Upper lobe of left lung (tissue), 6 donors: ENCODE results near the gene RAI1. TPM values are rescaled to one million over a fixed set of nuclear protein-coding genes. Genes with fewer than 3 reads are reported as not detected.

ENCODE experiments used
- ATAC-seq, 2 donors: fragments of 200-7000 bp; cut with Tn5 transposase; one replicate each; pipeline ENCODE4 v1.9.1; 2022; ENCODE audit warnings: mild to moderate bottlenecking in 2 of 2, moderate library complexity in 2 of 2; ENCODE audit not compliant: low FRiP score in 2 of 2
- DNase-seq, 2 donors: peaks; one replicate each; pipeline ENCODE4 v3.0.0-alpha.2; 2019 to 2020
- H3K27ac ChIP-seq, 4 donors: fragments of 200-600 bp; sonication (generic); one replicate each; pipeline ENCODE4 v1.5.1; 2016 to 2019
- H3K27me3 ChIP-seq, 4 donors: fragments of 200-600 bp; sonication (generic); one replicate each; pipeline ENCODE4 v1.5.1; 2017 to 2019
- H3K36me3 ChIP-seq, 4 donors: fragments of 200-600 bp; sonication (generic); one replicate each; pipeline ENCODE4 v1.5.1; 2016 to 2019
- H3K4me1 ChIP-seq, 4 donors: fragments of 200-600 bp; sonication (generic); one replicate each; pipeline ENCODE4 v1.5.1; 2018 to 2019
- H3K4me3 ChIP-seq, 4 donors: fragments of 200-600 bp; sonication (generic); one replicate each; pipeline ENCODE4 v1.5.1; 2017 to 2019; ENCODE audit warnings: mild to moderate bottlenecking in 2 of 4, moderate library complexity in 1 of 4
- H3K9me3 ChIP-seq, 4 donors: fragments of 200-600 bp; sonication (generic); one replicate each; pipeline ENCODE4 v1.5.1; 2018 to 2019
- EP300 ChIP-seq, 4 donors: sonication (generic); formaldehyde crosslinking; IDR thresholded peaks; one replicate each; pipeline ENCODE4 v1.5.1; 2017; ENCODE audit warnings: antibody characterized with exemption in 4 of 4, control low read depth in 2 of 4
- POLR2A ChIP-seq, 4 donors: fragments of 450-650 bp; IDR thresholded peaks; one replicate each; pipeline ENCODE4 v1.5.1; 2016 to 2017; ENCODE audit warnings: antibody characterized with exemption in 4 of 4, mild to moderate bottlenecking in 2 of 4
- POLR2AphosphoS5 ChIP-seq, 2 donors: sonication (generic); formaldehyde crosslinking; IDR thresholded peaks; one replicate each; pipeline ENCODE4 v1.5.1; 2017; ENCODE audit warnings: antibody characterized with exemption in 2 of 2
- WGBS, 2 donors: methylation state at CpG; one replicate each; pipeline ENCODE4 v1.1.5; 2017 to 2018; 5-methylcytosine and 5-hydroxymethylcytosine counted together
- total RNA-seq, 6 donors: library from RNA; depleted of rRNA in 4 of 6; stranded (reverse); fragments of >200 nt in 4 of 6; gene quantifications; one replicate each; pipeline versions ENCODE4 v1.1.0 to v1.2.1, GENCODE V29; 2016 to 2021
- TF ChIP-seq, protein P1 (sequence below), 6 experiments: fragments of 450-650 bp in 4 of 6; fragments of 200-600 bp in 2 of 6; sonication (generic) in 2 of 6; IDR thresholded peaks; one replicate each; pipeline ENCODE4 v1.5.1; 2016 to 2019; ENCODE audit warnings: antibody characterized with exemption in 6 of 6
- donor health status: DM: no; HTN: no; CAD: no; lungs with moderate emphysema.
- donor health status: DM: no; HTN: yes; CAD: no; lungs with severe emphysema.

RAI1 gene
- total RNA-seq, 6 donors from 2014 or later, result 33.8 to 76.6 (median 41.2) TPM

DNA sequence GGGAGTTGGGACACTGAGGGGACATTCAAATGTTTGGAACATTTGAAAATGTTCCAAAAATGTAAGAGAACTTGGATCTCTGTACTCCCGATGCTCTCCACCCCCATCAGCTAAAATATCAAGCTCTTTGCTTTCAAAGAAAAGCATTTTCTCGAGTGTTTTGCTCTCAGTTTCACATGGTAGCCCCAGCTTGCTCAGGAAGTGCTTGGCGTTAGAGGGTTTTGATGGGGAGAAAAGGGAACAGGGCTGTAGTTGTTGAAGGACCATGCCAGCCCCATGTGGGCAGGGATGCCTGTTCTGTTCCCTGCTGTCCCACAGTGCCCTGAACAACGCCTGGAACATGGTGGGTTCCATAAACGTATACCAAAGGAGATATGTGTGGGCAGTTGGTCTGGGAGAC lies 37.0 kb downstream of the RAI1 start:
- Histone ChIP-seq H3K27ac (no peak overlapping the region), H3K36me3 (no peaks in the 10 kb centered on the region), H3K4me1 (peaks cover 29 to 36% (median 32%) of the 10 kb centered on the region in 4 donors), H3K9me3 (no peaks in the 10 kb centered on the region), H3K4me3 (no peak overlapping the region), H3K27me3 (no peaks in the 10 kb centered on the region)
- 74 to 77% methylated on average over 5 of the region's 5 CpGs for WGBS, 2 donors
- TF ChIP-seq, protein P1, sequence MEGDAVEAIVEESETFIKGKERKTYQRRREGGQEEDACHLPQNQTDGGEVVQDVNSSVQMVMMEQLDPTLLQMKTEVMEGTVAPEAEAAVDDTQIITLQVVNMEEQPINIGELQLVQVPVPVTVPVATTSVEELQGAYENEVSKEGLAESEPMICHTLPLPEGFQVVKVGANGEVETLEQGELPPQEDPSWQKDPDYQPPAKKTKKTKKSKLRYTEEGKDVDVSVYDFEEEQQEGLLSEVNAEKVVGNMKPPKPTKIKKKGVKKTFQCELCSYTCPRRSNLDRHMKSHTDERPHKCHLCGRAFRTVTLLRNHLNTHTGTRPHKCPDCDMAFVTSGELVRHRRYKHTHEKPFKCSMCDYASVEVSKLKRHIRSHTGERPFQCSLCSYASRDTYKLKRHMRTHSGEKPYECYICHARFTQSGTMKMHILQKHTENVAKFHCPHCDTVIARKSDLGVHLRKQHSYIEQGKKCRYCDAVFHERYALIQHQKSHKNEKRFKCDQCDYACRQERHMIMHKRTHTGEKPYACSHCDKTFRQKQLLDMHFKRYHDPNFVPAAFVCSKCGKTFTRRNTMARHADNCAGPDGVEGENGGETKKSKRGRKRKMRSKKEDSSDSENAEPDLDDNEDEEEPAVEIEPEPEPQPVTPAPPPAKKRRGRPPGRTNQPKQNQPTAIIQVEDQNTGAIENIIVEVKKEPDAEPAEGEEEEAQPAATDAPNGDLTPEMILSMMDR (IDR thresholded peaks at IDR 0.05), result no peak
- no peak for TF ChIP-seq POLR2A (IDR thresholded peaks at IDR 0.05)
- TF ChIP-seq EP300 (IDR thresholded peaks at IDR 0.05), result no peak
- TF ChIP-seq POLR2AphosphoS5 (IDR thresholded peaks at IDR 0.05), result no peak
- DNase-seq (no peak), ATAC-seq (no peak)

DNA sequence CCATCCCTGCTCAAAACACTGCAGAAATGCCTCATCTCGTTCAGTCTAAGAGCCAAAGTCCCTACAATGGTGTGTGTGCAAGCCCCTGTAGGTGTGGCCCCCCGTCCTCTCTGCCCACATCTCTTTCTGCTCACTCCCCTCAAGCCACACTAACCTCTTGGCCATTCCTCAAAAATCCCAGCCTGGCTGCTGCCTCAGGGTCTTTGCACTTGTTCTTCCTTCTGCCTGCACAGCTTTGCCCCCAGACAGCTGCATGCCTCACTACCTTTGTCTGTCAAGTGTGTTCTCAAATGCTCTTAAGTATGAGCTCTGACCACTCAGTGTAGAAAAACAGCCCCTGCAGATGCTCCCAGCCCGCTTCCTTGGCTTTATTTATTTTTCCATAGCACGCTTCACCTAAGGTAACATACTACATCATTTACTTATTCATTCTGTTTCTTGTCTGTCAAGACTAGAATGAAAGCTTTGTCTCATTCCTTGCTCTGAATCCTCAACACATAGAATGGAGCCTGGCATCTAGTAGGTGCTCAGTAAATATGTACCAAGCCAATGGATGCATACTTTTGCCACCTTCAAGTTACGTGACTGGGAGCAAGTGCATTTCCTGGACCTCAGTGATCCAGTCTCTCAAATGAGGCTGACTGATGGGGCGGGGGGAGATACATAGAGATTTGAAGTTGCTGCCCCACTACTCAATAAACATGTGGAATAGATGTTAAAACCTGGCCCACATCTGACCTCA lies 38.1 kb downstream of the RAI1 start:
- no peak for DNase-seq
- no peak for ATAC-seq
- Histone ChIP-seq H3K27ac (peak overlapping the region in 1 of 4 donors; percentile 30), H3K27me3 (peaks cover 0 to 3% (median 0%) of the 10 kb centered on the region in 4 donors), H3K4me3 (no peak overlapping the region), H3K9me3 (no peaks in the 10 kb centered on the region), H3K36me3 (no peaks in the 10 kb centered on the region), H3K4me1 (peaks cover 29 to 36% (median 32%) of the 10 kb centered on the region in 4 donors)
- TF ChIP-seq POLR2AphosphoS5 (IDR thresholded peaks at IDR 0.05), result no peak
- TF ChIP-seq EP300 (IDR thresholded peaks at IDR 0.05), result no peak
- no peak for TF ChIP-seq POLR2A (IDR thresholded peaks at IDR 0.05)
- TF ChIP-seq, protein P1 (IDR thresholded peaks at IDR 0.05), result no peak
- 88 to 91% methylated on average over 6 of the region's 6 CpGs for whole genome bisulfite sequencing, 2 donors

DNA sequence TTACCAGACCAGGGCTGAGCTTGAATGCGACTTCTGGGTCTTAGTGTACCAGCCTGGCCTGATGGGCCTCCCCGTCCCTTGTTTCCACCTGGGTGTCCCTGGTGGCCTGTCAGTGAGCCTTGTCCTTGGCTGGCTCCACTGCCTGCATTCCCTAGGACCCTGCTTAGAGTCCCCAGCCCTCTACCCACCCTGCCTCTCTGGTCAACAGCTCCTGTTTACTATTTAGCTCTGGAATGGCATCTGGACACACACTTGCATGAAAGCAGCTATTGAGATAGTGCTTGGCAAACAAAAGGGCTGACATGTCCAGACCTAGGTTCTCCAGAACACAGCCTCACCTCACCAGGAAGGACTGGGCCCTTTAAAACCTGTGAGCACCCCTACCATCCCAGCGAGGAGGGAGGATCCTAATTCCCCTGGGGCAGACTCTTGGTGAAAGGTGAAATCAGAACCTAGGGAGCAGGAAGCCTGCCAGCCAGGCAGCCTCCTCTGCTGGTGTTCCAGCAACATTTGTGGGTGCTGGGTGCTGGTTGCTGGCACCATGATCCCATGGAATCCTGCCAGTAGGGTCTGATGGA lies 38.8 kb downstream of the RAI1 start:
- peaks cover 0 to 3% (median 0%) of the 10 kb centered on the region in 4 donors for H3K27me3 ChIP-seq
- no peak overlapping the region for H3K4me3 ChIP-seq
- DNase-seq (no peak), ATAC-seq (no peak)
- TF ChIP-seq EP300 (IDR thresholded peaks at IDR 0.05), result no peak
- no peak for TF ChIP-seq POLR2A (IDR thresholded peaks at IDR 0.05)
- TF ChIP-seq, protein P1 (IDR thresholded peaks at IDR 0.05), result no peak
- TF ChIP-seq POLR2AphosphoS5 (IDR thresholded peaks at IDR 0.05), result no peak
- H3K4me1 ChIP-seq, result peaks cover 29 to 36% (median 32%) of the 10 kb centered on the region in 4 donors
- no peaks in the 10 kb centered on the region for H3K9me3 ChIP-seq
- 81% methylated on average over 3 of the region's 3 CpGs; no CpG with 5 or more reads in 1 of the 2 donors for WGBS, 2 donors
- H3K27ac ChIP-seq, result peak overlapping the region in 2 of 4 donors; percentile 30 to 57
- H3K36me3 ChIP-seq, result no peaks in the 10 kb centered on the region

DNA sequence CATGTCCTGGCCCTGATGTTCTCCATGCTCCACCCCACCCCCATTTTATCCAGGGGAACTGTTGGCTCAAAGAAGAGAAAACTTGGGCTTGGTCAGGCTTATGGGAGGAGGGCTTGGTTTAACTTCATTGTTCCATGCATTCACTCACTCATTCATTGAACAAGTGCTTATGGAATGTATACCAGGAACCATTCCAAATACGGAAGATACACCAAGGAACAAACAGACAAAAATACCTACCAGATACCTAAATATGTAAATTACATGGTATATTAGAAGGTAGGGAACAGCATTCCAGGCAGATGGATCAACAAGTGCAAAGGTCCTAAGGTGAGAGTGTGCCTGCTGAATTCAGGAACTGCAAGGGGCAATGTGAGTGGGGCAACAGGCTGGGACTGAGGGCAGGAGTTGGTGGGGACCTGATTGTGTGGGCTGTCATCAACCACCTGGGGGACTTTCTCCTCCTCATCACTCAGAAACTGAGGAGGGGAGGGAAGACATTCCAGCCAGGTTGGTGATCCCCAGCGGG lies 39.9 kb downstream of the RAI1 start:
- Histone ChIP-seq H3K4me3 (no peak overlapping the region), H3K4me1 (peaks cover 37 to 45% (median 41%) of the 10 kb centered on the region in 4 donors), H3K9me3 (no peaks in the 10 kb centered on the region), H3K27ac (peak overlapping the region in 1 of 4 donors; percentile 57), H3K27me3 (peaks cover 0 to 3% (median 0%) of the 10 kb centered on the region in 4 donors), H3K36me3 (no peaks in the 10 kb centered on the region)
- ATAC-seq (no peak), DNase-seq (no peak)
- TF ChIP-seq EP300 (IDR thresholded peaks at IDR 0.05), result no peak
- no peak for TF ChIP-seq POLR2A (IDR thresholded peaks at IDR 0.05)
- TF ChIP-seq, protein P1 (IDR thresholded peaks at IDR 0.05), result no peak
- TF ChIP-seq POLR2AphosphoS5 (IDR thresholded peaks at IDR 0.05), result no peak
- WGBS, 2 donors, result 94 to 100% methylated on average over 1 to 2 of the region's 2 CpGs
